Esophagus muscularis mucosa (tissue), 4 donors: ENCODE data around the gene RBM20. TPM values are rescaled to one million over a fixed set of nuclear protein-coding genes. Genes with fewer than 3 reads are reported as not detected.
A peak's percentile ranks its signal among the peaks of the same experiment; 100 is the strongest.
"Not testable (repeated sequence)": the region's sequence is repeated elsewhere in the genome, so short reads cannot be mapped to it uniquely, and the experiment has no call there.

Source experiments
- DNase-seq: peaks from one replicate; pipeline ENCODE4 v3.0.0-alpha.2; 2017; ENCODE audit errors: extremely low spot score
- H3K27ac ChIP-seq, 4 donors: fragments of 200-600 bp; sonication (generic); replicated peaks in 1 of 4; 1 replicate in 3 of 4; 2 replicates in 1 of 4; pipeline ENCODE4 v1.5.1; 2016 to 2019; ENCODE audit warnings: mild to moderate bottlenecking in 1 of 4
- H3K27me3 ChIP-seq, 4 donors: fragments of 200-600 bp; sonication (generic); one replicate each; pipeline versions ENCODE4 v1.5.1 to v1.6.0; 2016 to 2019
- H3K36me3 ChIP-seq, 4 donors: fragments of 200-600 bp; sonication (generic); one replicate each; pipeline ENCODE4 v1.5.1; 2016 to 2019
- H3K4me1 ChIP-seq, 4 donors: fragments of 200-600 bp; sonication (generic); one replicate each; pipeline ENCODE4 v1.5.1; 2016 to 2019
- H3K4me3 ChIP-seq, 4 donors: fragments of 200-600 bp; sonication (generic); 1 replicate in 2 of 4; 2 replicates in 2 of 4; pipeline ENCODE4 v1.5.1; 2016 to 2019; ENCODE audit warnings: mild to moderate bottlenecking in 4 of 4, moderate library complexity in 1 of 4
- H3K9me3 ChIP-seq, 4 donors: fragments of 200-600 bp; sonication (generic); 1 replicate in 3 of 4; 2 replicates in 1 of 4; pipeline ENCODE4 v1.5.1; 2016 to 2019
- CTCF ChIP-seq, 3 experiments: fragments of 200-600 bp in 2 of 3; fragments of 450-650 bp in 1 of 3; sonication (generic) in 2 of 3; IDR thresholded peaks; one replicate each; pipeline ENCODE4 v1.5.1; 2017 to 2019; ENCODE audit warnings: antibody characterized with exemption in 3 of 3, mild to moderate bottlenecking in 2 of 3, moderate library complexity in 1 of 3
- EP300 ChIP-seq: sonication (generic); formaldehyde crosslinking; IDR thresholded peaks from one replicate; pipeline ENCODE4 v1.6.1; 2017; ENCODE audit warnings: antibody characterized with exemption
- POLR2A ChIP-seq: fragments of 450-650 bp; IDR thresholded peaks from one replicate; pipeline ENCODE4 v1.6.1; 2017; ENCODE audit warnings: antibody characterized with exemption, moderate library complexity, mild to moderate bottlenecking, low read depth
- POLR2AphosphoS5 ChIP-seq, 2 donors: sonication (generic); formaldehyde crosslinking; IDR thresholded peaks; one replicate each; pipeline ENCODE4 v1.6.1; 2017; ENCODE audit warnings: antibody characterized with exemption in 2 of 2
- WGBS: methylation state at CpG from one replicate; pipeline ENCODE4 v1.1.5; 2018; 5-methylcytosine and 5-hydroxymethylcytosine counted together
- intact Hi-C: fragments of 100-400 bp; cut with DNase I; formaldehyde crosslinking; loops from one replicate; pipeline ENCODE4 v1.15.1; 2023
- total RNA-seq, 4 donors: library from RNA; depleted of rRNA; stranded (reverse); fragments of >200 nt; gene quantifications; one replicate each; pipeline versions ENCODE4 v1.1.0 to v1.2.1, GENCODE V29; 2016

The RBM20 gene
- total RNA-seq, 4 donors from 2014 or later: 5.3 to 7.7 (median 5.8) TPM

GRCh38 chr10:110701617-110701971 lies 57.5 kb downstream of the RBM20 start:
- Histone ChIP-seq H3K27me3 (no peaks in the 10 kb centered on the region), H3K4me3 (no peak overlapping the region), H3K4me1 (peaks cover 7 to 42% (median 19%) of the 10 kb centered on the region in 4 donors), H3K27ac (no peak overlapping the region), H3K9me3 (no peaks in the 10 kb centered on the region), H3K36me3 (no peaks in the 10 kb centered on the region)
- intact Hi-C loops: no loop called here
- 62% methylated on average over 3 of the region's 3 CpGs for WGBS
- TF ChIP-seq EP300 (no peak), POLR2AphosphoS5 (IDR thresholded peaks at IDR 0.05) (no peak), POLR2A (no peak), CTCF (IDR thresholded peaks at IDR 0.05) (no peak)
- DNase-seq: peak; percentile 80

- H3K27ac ChIP-seq: no peak overlapping the region
- TF ChIP-seq EP300: no peak
- TF ChIP-seq POLR2AphosphoS5 (IDR thresholded peaks at IDR 0.05): no peak
- TF ChIP-seq POLR2A: no peak
- no peak for TF ChIP-seq CTCF (IDR thresholded peaks at IDR 0.05)
- H3K4me1 ChIP-seq: peaks cover 7 to 43% (median 21%) of the 10 kb centered on the region in 4 donors
- H3K27me3 ChIP-seq: no peaks in the 10 kb centered on the region
- no peaks in the 10 kb centered on the region for H3K36me3 ChIP-seq
- no peaks in the 10 kb centered on the region for H3K9me3 ChIP-seq
- H3K4me3 ChIP-seq: no peak overlapping the region
- no peak for DNase-seq
- intact Hi-C loops: no loop called here
Observed at GRCh38 chr10:110704070-110704469, 59.9 kb downstream of the RBM20 start.

- no peak overlapping the region for H3K27ac ChIP-seq
- intact Hi-C loops: no loop called here
- H3K36me3 ChIP-seq: no peaks in the 10 kb centered on the region
- no peak for DNase-seq
- H3K27me3 ChIP-seq: no peaks in the 10 kb centered on the region
- TF ChIP-seq POLR2AphosphoS5 (IDR thresholded peaks at IDR 0.05) (no peak), EP300 (no peak), POLR2A (no peak), CTCF (IDR thresholded peaks at IDR 0.05) (no peak)
- no peak overlapping the region for H3K4me3 ChIP-seq
- no peaks in the 10 kb centered on the region for H3K9me3 ChIP-seq
- 91% methylated on average over 5 of the region's 5 CpGs for WGBS
- H3K4me1 ChIP-seq: peaks cover 7 to 34% (median 20%) of the 10 kb centered on the region in 4 donors
Observed at GRCh38 chr10:110704906-110705476, 60.9 kb downstream of the RBM20 start.

- DNase-seq, intact Hi-C loops, H3K27ac ChIP-seq, H3K27me3 ChIP-seq, H3K36me3 ChIP-seq, H3K9me3 ChIP-seq, H3K4me3 ChIP-seq: not testable (repeated sequence)
- H3K4me1 ChIP-seq: peaks cover 7 to 28% (median 17%) of the 10 kb centered on the region in 4 donors
- WGBS: 90% methylated on average over 4 of the region's 4 CpGs
Observed at GRCh38 chr10:110705596-110705995, 61.5 kb downstream of the RBM20 start.

GRCh38 chr10:110706690-110707098 lies 62.6 kb downstream of the RBM20 start:
- TF ChIP-seq POLR2A (no peak), CTCF (IDR thresholded peaks at IDR 0.05) (no peak), EP300 (no peak), POLR2AphosphoS5 (IDR thresholded peaks at IDR 0.05) (no peak)
- 38% methylated on average over 5 of the region's 5 CpGs for WGBS
- intact Hi-C loops: no loop called here
- H3K9me3 ChIP-seq: no peaks in the 10 kb centered on the region
- no peak overlapping the region for H3K27ac ChIP-seq
- no peaks in the 10 kb centered on the region for H3K27me3 ChIP-seq
- no peaks in the 10 kb centered on the region for H3K36me3 ChIP-seq
- DNase-seq: no peak
- no peak overlapping the region for H3K4me3 ChIP-seq
- peaks cover under 1 to 19% (median 12%) of the 10 kb centered on the region in 4 donors for H3K4me1 ChIP-seq
